ENCODE results near the gene MYOM3.

Gene MYOM3

GRCh38 chr1:24136956-24137539, 25.1 kb upstream of the MYOM3 start:
- Histone ChIP-seq H2BK15ac (ENCODE audit: low read length) (no peak overlapping the region), H2BK5ac (ENCODE audit: low read length) (no peak overlapping the region), H3K27ac (replicated peaks; ENCODE audit: low read length) (no peak overlapping the region), H3K36me3 (replicated peaks in 1 of 2; ENCODE audit: control insufficient read depth in 2 of 2, insufficient read depth in 2 of 2, low read length in 2 of 2) (no peaks in the 10 kb centered on the region), H3K4ac (ENCODE audit: low read length) (no peak overlapping the region), H3K14ac (ENCODE audit: low read length) (no peak overlapping the region), H3K27me3 (ENCODE audit: control insufficient read depth in 3 of 3, insufficient read depth in 3 of 3, low read depth in 1 of 3, low read length in 3 of 3) (peaks cover 0 to 2% (median 0%) of the 10 kb centered on the region in 3 experiments), H3K4me2 (ENCODE audit: insufficient read depth, low read length, poor library complexity, severe bottlenecking) (no peak overlapping the region), H2BK120ac (ENCODE audit: low read depth, low read length) (no peak overlapping the region), H2BK12ac (ENCODE audit: low read length) (no peak overlapping the region), H3K9me3 (replicated peaks in 1 of 2; ENCODE audit: control insufficient read depth in 2 of 2, insufficient read depth in 1 of 2, low read depth in 1 of 2, low read length in 2 of 2) (no peaks in the 10 kb centered on the region), H2AK5ac (ENCODE audit: low read depth, low read length) (no peak overlapping the region), H4K8ac (ENCODE audit: low read depth, low read length) (no peak overlapping the region), H3K9ac (ENCODE audit: low read depth, low read length, poor library complexity) (no peak overlapping the region), H3K18ac (ENCODE audit: low read length) (no peak overlapping the region), H4K91ac (ENCODE audit: low read depth, low read length, poor library complexity) (no peak overlapping the region), H2AFZ (ENCODE audit: low read length) (no peak overlapping the region), H3K4me3 (ENCODE audit: low read length in 2 of 2) (no peak overlapping the region), H3K4me1 (ENCODE audit: control insufficient read depth in 2 of 2, insufficient read depth in 1 of 2, low read depth in 1 of 2, low read length in 2 of 2) (peaks cover 0 to 1% of the 10 kb centered on the region in 2 donors), H3K23ac (ENCODE audit: low read depth, low read length, poor library complexity) (no peak overlapping the region), H3K79me1 (ENCODE audit: low read depth, low read length) (no peaks in the 10 kb centered on the region)
- WGBS, 2 donors (ENCODE audit: extremely low coverage in 2 of 2, insufficient read length in 2 of 2, insufficient replicate concordance in 1 of 2), result no CpG with 5 or more reads among the region's 15 CpGs
- DNase-seq (ENCODE audit: low spot score), result no peak

DNA sequence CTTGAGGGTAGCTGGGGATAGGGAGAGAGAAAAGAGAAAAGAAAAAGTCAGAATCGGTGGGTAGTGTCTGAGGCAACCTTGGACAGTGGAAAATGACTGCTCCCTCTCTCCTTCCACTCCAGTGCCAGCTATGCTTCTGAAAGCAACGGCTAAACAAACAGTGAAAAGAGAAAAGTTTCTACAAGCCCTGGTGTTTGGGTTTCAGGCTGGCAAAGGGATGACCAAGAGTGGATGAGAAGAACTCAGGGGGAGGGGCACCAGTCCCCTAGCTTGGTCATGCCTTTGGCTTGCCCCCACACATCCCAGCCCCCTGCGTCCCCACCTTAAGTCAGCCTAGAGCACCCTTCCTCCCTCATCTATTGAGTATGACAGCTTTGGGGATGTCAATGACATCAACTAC, 22.4 kb upstream of the MYOM3 start:
- H2BK15ac ChIP-seq (ENCODE audit: low read length), result no peak overlapping the region
- H3K4me2 ChIP-seq (ENCODE audit: insufficient read depth, low read length, poor library complexity, severe bottlenecking), result no peak overlapping the region
- no peak overlapping the region for H3K27ac ChIP-seq (replicated peaks; ENCODE audit: low read length)
- H2BK12ac ChIP-seq (ENCODE audit: low read length), result no peak overlapping the region
- H3K9ac ChIP-seq (ENCODE audit: low read depth, low read length, poor library complexity), result no peak overlapping the region
- peaks cover 0 to 1% of the 10 kb centered on the region in 2 donors for H3K4me1 ChIP-seq (ENCODE audit: control insufficient read depth in 2 of 2, insufficient read depth in 1 of 2, low read depth in 1 of 2, low read length in 2 of 2)
- H3K4ac ChIP-seq (ENCODE audit: low read length), result no peak overlapping the region
- no peak overlapping the region for H4K8ac ChIP-seq (ENCODE audit: low read depth, low read length)
- DNase-seq (ENCODE audit: low spot score), result no peak
- no CpG with 5 or more reads among the region's 3 CpGs for WGBS, 2 donors (ENCODE audit: extremely low coverage in 2 of 2, insufficient read length in 2 of 2, insufficient replicate concordance in 1 of 2)
- no peak overlapping the region for H3K18ac ChIP-seq (ENCODE audit: low read length)
- no peak overlapping the region for H2AK5ac ChIP-seq (ENCODE audit: low read depth, low read length)
- no peaks in the 10 kb centered on the region for H3K36me3 ChIP-seq (replicated peaks in 1 of 2; ENCODE audit: control insufficient read depth in 2 of 2, insufficient read depth in 2 of 2, low read length in 2 of 2)
- no peak overlapping the region for H3K4me3 ChIP-seq (ENCODE audit: low read length in 2 of 2)
- no peak overlapping the region for H2BK120ac ChIP-seq (ENCODE audit: low read depth, low read length)
- H2BK5ac ChIP-seq (ENCODE audit: low read length), result no peak overlapping the region
- no peaks in the 10 kb centered on the region for H3K79me1 ChIP-seq (ENCODE audit: low read depth, low read length)
- no peak overlapping the region for H4K91ac ChIP-seq (ENCODE audit: low read depth, low read length, poor library complexity)
- H3K9me3 ChIP-seq (replicated peaks in 1 of 2; ENCODE audit: control insufficient read depth in 2 of 2, insufficient read depth in 1 of 2, low read depth in 1 of 2, low read length in 2 of 2), result peaks cover 0 to 2% of the 10 kb centered on the region in 2 donors
- H3K27me3 ChIP-seq (ENCODE audit: control insufficient read depth in 3 of 3, insufficient read depth in 3 of 3, low read depth in 1 of 3, low read length in 3 of 3), result no peaks in the 10 kb centered on the region
- no peak overlapping the region for H2AFZ ChIP-seq (ENCODE audit: low read length)
- H3K23ac ChIP-seq (ENCODE audit: low read depth, low read length, poor library complexity), result no peak overlapping the region
- H3K14ac ChIP-seq (ENCODE audit: low read length), result no peak overlapping the region

DNA sequence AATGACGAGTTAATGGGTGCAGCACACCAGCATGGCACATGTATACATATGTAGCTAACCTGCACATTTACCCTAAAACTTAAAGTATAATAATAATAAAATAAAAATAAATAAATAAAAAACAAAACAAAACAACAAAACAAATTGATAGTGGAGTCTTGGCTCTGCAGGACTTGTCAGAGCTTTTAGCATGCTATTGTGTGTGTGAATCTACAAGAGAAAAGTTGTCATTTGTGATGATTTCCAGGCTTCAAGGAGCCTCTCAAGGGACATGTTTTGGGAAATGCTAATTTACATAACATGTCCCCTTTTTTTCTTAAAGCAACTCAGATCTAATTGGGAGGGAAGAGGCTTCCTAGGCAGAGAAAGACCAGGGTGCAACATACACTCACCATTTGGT, 21.9 kb upstream of the MYOM3 start:
- H3K9me3 ChIP-seq (replicated peaks in 1 of 2; ENCODE audit: control insufficient read depth in 2 of 2, insufficient read depth in 1 of 2, low read depth in 1 of 2, low read length in 2 of 2), result peaks cover 0 to 2% of the 10 kb centered on the region in 2 donors

GRCh38 chr1:24130385-24130784, 18.4 kb upstream of the MYOM3 start:
- H2BK12ac ChIP-seq (ENCODE audit: low read length), result no peak overlapping the region
- WGBS, 2 donors (ENCODE audit: extremely low coverage in 2 of 2, insufficient read length in 2 of 2, insufficient replicate concordance in 1 of 2), result no CpG with 5 or more reads among the region's 3 CpGs
- no peak overlapping the region for H3K4ac ChIP-seq (ENCODE audit: low read length)
- no peaks in the 10 kb centered on the region for H3K36me3 ChIP-seq (replicated peaks in 1 of 2; ENCODE audit: control insufficient read depth in 2 of 2, insufficient read depth in 2 of 2, low read length in 2 of 2)
- DNase-seq (ENCODE audit: low spot score), result no peak
- H3K79me1 ChIP-seq (ENCODE audit: low read depth, low read length), result no peaks in the 10 kb centered on the region
- no peak overlapping the region for H2BK120ac ChIP-seq (ENCODE audit: low read depth, low read length)
- H3K4me2 ChIP-seq (ENCODE audit: insufficient read depth, low read length, poor library complexity, severe bottlenecking), result no peak overlapping the region
- no peak overlapping the region for H4K8ac ChIP-seq (ENCODE audit: low read depth, low read length)
- no peak overlapping the region for H3K14ac ChIP-seq (ENCODE audit: low read length)
- H2BK5ac ChIP-seq (ENCODE audit: low read length), result no peak overlapping the region
- peaks cover 0 to 2% (median 0%) of the 10 kb centered on the region in 3 experiments for H3K27me3 ChIP-seq (ENCODE audit: control insufficient read depth in 3 of 3, insufficient read depth in 3 of 3, low read depth in 1 of 3, low read length in 3 of 3)
- H3K27ac ChIP-seq (replicated peaks; ENCODE audit: low read length), result no peak overlapping the region
- peaks cover 0 to 2% of the 10 kb centered on the region in 2 donors for H3K9me3 ChIP-seq (replicated peaks in 1 of 2; ENCODE audit: control insufficient read depth in 2 of 2, insufficient read depth in 1 of 2, low read depth in 1 of 2, low read length in 2 of 2)
- no peak overlapping the region for H2BK15ac ChIP-seq (ENCODE audit: low read length)
- no peaks in the 10 kb centered on the region for H3K4me1 ChIP-seq (ENCODE audit: control insufficient read depth in 2 of 2, insufficient read depth in 1 of 2, low read depth in 1 of 2, low read length in 2 of 2)
- no peak overlapping the region for H3K23ac ChIP-seq (ENCODE audit: low read depth, low read length, poor library complexity)
- no peak overlapping the region for H4K91ac ChIP-seq (ENCODE audit: low read depth, low read length, poor library complexity)
- no peak overlapping the region for H2AFZ ChIP-seq (ENCODE audit: low read length)
- no peak overlapping the region for H2AK5ac ChIP-seq (ENCODE audit: low read depth, low read length)
- no peak overlapping the region for H3K4me3 ChIP-seq (ENCODE audit: low read length in 2 of 2)
- no peak overlapping the region for H3K9ac ChIP-seq (ENCODE audit: low read depth, low read length, poor library complexity)
- H3K18ac ChIP-seq (ENCODE audit: low read length), result no peak overlapping the region

More for the DNA sequence above, 21.9 kb upstream of the MYOM3 start:
- H3K4me3 ChIP-seq (ENCODE audit: low read length in 2 of 2), result no peak overlapping the region
- no peak overlapping the region for H2BK5ac ChIP-seq (ENCODE audit: low read length)
- H3K36me3 ChIP-seq (replicated peaks in 1 of 2; ENCODE audit: control insufficient read depth in 2 of 2, insufficient read depth in 2 of 2, low read length in 2 of 2), result no peaks in the 10 kb centered on the region
- no peak overlapping the region for H2AK5ac ChIP-seq (ENCODE audit: low read depth, low read length)
- peaks cover 0 to 1% of the 10 kb centered on the region in 2 donors for H3K4me1 ChIP-seq (ENCODE audit: control insufficient read depth in 2 of 2, insufficient read depth in 1 of 2, low read depth in 1 of 2, low read length in 2 of 2)
- no peak overlapping the region for H2BK15ac ChIP-seq (ENCODE audit: low read length)
- H4K91ac ChIP-seq (ENCODE audit: low read depth, low read length, poor library complexity), result no peak overlapping the region
- no peak overlapping the region for H4K8ac ChIP-seq (ENCODE audit: low read depth, low read length)
- DNase-seq (ENCODE audit: low spot score), result no peak
- H3K27me3 ChIP-seq (ENCODE audit: control insufficient read depth in 3 of 3, insufficient read depth in 3 of 3, low read depth in 1 of 3, low read length in 3 of 3), result no peaks in the 10 kb centered on the region
- H3K79me1 ChIP-seq (ENCODE audit: low read depth, low read length), result no peaks in the 10 kb centered on the region
- H3K9ac ChIP-seq (ENCODE audit: low read depth, low read length, poor library complexity), result no peak overlapping the region
- H2BK120ac ChIP-seq (ENCODE audit: low read depth, low read length), result no peak overlapping the region
- no peak overlapping the region for H3K23ac ChIP-seq (ENCODE audit: low read depth, low read length, poor library complexity)
- no peak overlapping the region for H3K18ac ChIP-seq (ENCODE audit: low read length)
- H2BK12ac ChIP-seq (ENCODE audit: low read length), result no peak overlapping the region
- no peak overlapping the region for H3K4ac ChIP-seq (ENCODE audit: low read length)
- H3K27ac ChIP-seq (replicated peaks; ENCODE audit: low read length), result no peak overlapping the region
- no CpG with 5 or more reads among the region's 1 CpG for WGBS, 2 donors (ENCODE audit: extremely low coverage in 2 of 2, insufficient read length in 2 of 2, insufficient replicate concordance in 1 of 2)
- H2AFZ ChIP-seq (ENCODE audit: low read length), result no peak overlapping the region
- no peak overlapping the region for H3K14ac ChIP-seq (ENCODE audit: low read length)
- H3K4me2 ChIP-seq (ENCODE audit: insufficient read depth, low read length, poor library complexity, severe bottlenecking), result no peak overlapping the region

Measured in neuronal stem cell (in vitro differentiated cells).